Measurements from ENCODE around the gene GH2.
"Not testable (repeated sequence)": the region's sequence is repeated elsewhere in the genome, so short reads cannot be mapped to it uniquely, and the experiment has no call there.

DNA sequence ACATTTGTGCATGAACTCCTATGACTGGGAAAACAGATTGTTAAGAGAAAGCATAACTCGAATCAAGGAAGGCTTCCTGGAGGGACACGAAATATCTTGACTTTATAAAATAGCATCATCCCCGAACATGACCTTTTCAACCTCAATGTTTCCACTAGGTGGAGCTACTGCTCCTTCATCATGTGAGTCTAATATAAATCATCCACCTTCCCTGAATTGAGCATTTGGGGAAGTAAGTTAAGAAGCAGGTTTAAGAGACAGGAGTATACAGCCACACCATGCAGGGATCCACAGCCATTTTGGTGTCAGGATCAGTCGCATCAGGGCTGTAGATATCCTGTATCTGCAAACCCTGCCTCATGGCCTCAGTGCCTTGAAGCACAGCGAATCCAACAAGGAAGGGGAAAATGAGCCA, 22.1 kb upstream of the GH2 start:
- not testable (repeated sequence) for TF ChIP-seq EZH2 (IDR thresholded peaks at IDR 0.05; ENCODE audit: insufficient read depth, poor library complexity, severe bottlenecking); EZH2phosphoT487 (IDR thresholded peaks at IDR 0.05; ENCODE audit: insufficient read depth, low read depth)
